HG03025 (cell line): ENCODE results near the gene GTPBP2.
A peak's percentile ranks its signal among the peaks of the same experiment; 100 is the strongest.
"Not testable (repeated sequence)": the region's sequence is repeated elsewhere in the genome, so short reads cannot be mapped to it uniquely, and the experiment has no call there.

ENCODE experiments used
- ATAC-seq: cut with Tn5 transposase; IDR thresholded peaks from one replicate; pipeline ENCODE4 v1.9.1; 2021; ENCODE audit warnings: mild to moderate bottlenecking, moderate library complexity; ENCODE audit not compliant: unreplicated experiment, low FRiP score

The GTPBP2 gene

GRCh38 chr6:43662948-43663347 lies 33.9 kb upstream of the GTPBP2 start:
- not testable (repeated sequence) for ATAC-seq

- ATAC-seq, result no peak
Observed at GRCh38 chr6:43658161-43658560, 29.1 kb upstream of the GTPBP2 start.

GRCh38 chr6:43657221-43657802 lies 28.2 kb upstream of the GTPBP2 start:
- no peak for ATAC-seq

- not testable (repeated sequence) for ATAC-seq
Observed at GRCh38 chr6:43652822-43653221, 23.8 kb upstream of the GTPBP2 start.

- ATAC-seq, result no peak
Observed at GRCh38 chr6:43648248-43648647, 19.2 kb upstream of the GTPBP2 start.

GRCh38 chr6:43647613-43648012 lies 18.5 kb upstream of the GTPBP2 start:
- ATAC-seq, result no peak

- ATAC-seq, result no peak
Observed at GRCh38 chr6:43645613-43645964, 16.5 kb upstream of the GTPBP2 start.

- no peak for ATAC-seq
Observed at GRCh38 chr6:43644940-43645612, 16.0 kb upstream of the GTPBP2 start, which contains the start of gene RSPH9. RSPH9 (plus strand) TSS chr6:43645036; CDS start chr6:43645099, 63 bp downstream.

- ATAC-seq, result no peak
Observed at GRCh38 chr6:43639984-43640800, 11.1 kb upstream of the GTPBP2 start.

- ATAC-seq, result no peak
Observed at GRCh38 chr6:43636308-43636659, 7.2 kb upstream of the GTPBP2 start.

- ATAC-seq, result peak; percentile 78
Observed at GRCh38 chr6:43635387-43636307, 6.6 kb upstream of the GTPBP2 start, which contains the start of gene MAD2L1BP. MAD2L1BP (plus strand) TSS chr6:43635840; CDS start chr6:43635876, 36 bp downstream.

GRCh38 chr6:43634702-43635303 lies 5.7 kb upstream of the GTPBP2 start:
- ATAC-seq, result no peak

- ATAC-seq, result not testable (repeated sequence)
Observed at GRCh38 chr6:43633002-43633401, 3.9 kb upstream of the GTPBP2 start.

- ATAC-seq, result no peak
Observed at GRCh38 chr6:43630980-43631619, 2.0 kb upstream of the GTPBP2 start.

GRCh38 chr6:43629505-43630300 lies 639 bp upstream of the GTPBP2 start:
- ATAC-seq, result peak; percentile 50

- ATAC-seq, result peak; percentile 24
Observed at GRCh38 chr6:43628393-43629103, 516 bp downstream of the GTPBP2 start.

- ATAC-seq, result no peak
Observed at GRCh38 chr6:43627008-43627825, 1.8 kb downstream of the GTPBP2 start.
